IMR-90 (cell line): ENCODE results near the gene NEURL1. TPM values are rescaled to one million over a fixed set of nuclear protein-coding genes. Genes with fewer than 3 reads are reported as not detected.

Experiments used
- ATAC-seq: fragments of 200-7000 bp; cut with Tn5 transposase; 2 replicates; pipeline ENCODE4 v1.9.1; 2020; ENCODE audit warnings: low read depth, mild to moderate bottlenecking, moderate library complexity
- BruUV-seq: library from RNA; stranded (reverse); fragments of 400-500 nt; replicated peaks from 2 replicates; lab custom pipeline; 2021; lab: Mats Ljungman, UMichigan
- CTCF ChIA-PET: fragments of 300-600 bp; formaldehyde crosslinking; extraction: SDS; loops from one replicate; lab custom pipeline; 2021; ENCODE audit warnings: antibody characterized with exemption; lab: Yijun Ruan, JAX
- POLR2A ChIA-PET: fragments of 300-600 bp; sonication (Branson Sonifier 250); formaldehyde crosslinking; loops from one replicate; lab custom pipeline; 2022; ENCODE audit warnings: antibody characterized with exemption; ENCODE audit not compliant: unreplicated experiment; lab: Charles Lee
- DNase-seq: peaks from one replicate; pipeline ENCODE4 v3.0.0; 2013
- H2AFZ ChIP-seq: replicated peaks from 2 replicates; pipeline ENCODE3; 2013; ENCODE audit warnings: low read length, mild to moderate bottlenecking; ENCODE audit not compliant: poor library complexity
- H2AK5ac ChIP-seq: 2 replicates; pipeline ENCODE4 v1.6.1; 2013; ENCODE audit warnings: low read depth, low read length, inconsistent platforms
- H2AK9ac ChIP-seq: replicated peaks from 2 replicates; pipeline ENCODE3; 2013; ENCODE audit warnings: mild to moderate bottlenecking, low read depth, low read length, moderate library complexity; ENCODE audit not compliant: poor library complexity
- H2BK120ac ChIP-seq: 2 replicates; pipeline ENCODE4 v1.6.1; 2013; ENCODE audit warnings: low read depth, low read length, inconsistent platforms
- H2BK15ac ChIP-seq: 3 replicates; pipeline ENCODE4 v1.6.1; 2013; ENCODE audit warnings: low read depth, low read length, inconsistent platforms
- H2BK20ac ChIP-seq: 2 replicates; pipeline ENCODE4 v1.6.1; 2013; ENCODE audit warnings: low read depth, mild to moderate bottlenecking, inconsistent platforms, low read length, moderate library complexity
- H2BK5ac ChIP-seq: 2 replicates; pipeline ENCODE4 v1.6.1; 2013; ENCODE audit warnings: mild to moderate bottlenecking, low read depth, low read length, inconsistent platforms; ENCODE audit not compliant: poor library complexity, severe bottlenecking
- H3K14ac ChIP-seq: replicated peaks from 2 replicates; pipeline ENCODE4 v1.6.1; 2013; ENCODE audit warnings: low read depth, low read length, inconsistent platforms
- H3K18ac ChIP-seq: 2 replicates; pipeline ENCODE4 v1.6.1; 2013; ENCODE audit warnings: low read depth, low read length, control low read depth
- H3K23ac ChIP-seq: 2 replicates; pipeline ENCODE4 v1.6.1; 2013; ENCODE audit warnings: low read depth, low read length, inconsistent platforms
- H3K27ac ChIP-seq: 2 replicates; pipeline ENCODE4 v1.5.1; 2013; ENCODE audit warnings: mild to moderate bottlenecking, control low read depth, low read length; ENCODE audit not compliant: insufficient read depth
- H3K27me3 ChIP-seq: 2 replicates; pipeline ENCODE4 v1.6.1; 2013; ENCODE audit warnings: low read length; ENCODE audit not compliant: control insufficient read depth, insufficient read depth
- H3K36me3 ChIP-seq: 2 replicates; pipeline ENCODE4 v1.6.1; 2013; ENCODE audit warnings: low read length, mixed read lengths; ENCODE audit not compliant: control insufficient read depth, insufficient read depth
- H3K4ac ChIP-seq: 2 replicates; pipeline ENCODE4 v1.6.1; 2013; ENCODE audit warnings: low read depth, low read length, inconsistent platforms
- H3K4me1 ChIP-seq: 2 replicates; pipeline ENCODE4 v1.6.1; 2013; ENCODE audit warnings: low read length, mixed read lengths; ENCODE audit not compliant: control insufficient read depth, insufficient read depth
- H3K4me2 ChIP-seq: 2 replicates; pipeline ENCODE4 v1.6.1; 2013; ENCODE audit warnings: low read depth, mild to moderate bottlenecking, control low read depth, low read length, moderate library complexity
- H3K4me3 ChIP-seq: 2 replicates; pipeline ENCODE4 v1.5.1; 2013; ENCODE audit warnings: low read depth, mild to moderate bottlenecking, control low read depth, low read length, moderate library complexity; ENCODE audit not compliant: insufficient read depth
- H3K56ac ChIP-seq: 2 replicates; pipeline ENCODE4 v1.6.1; 2013; ENCODE audit warnings: low read length, inconsistent platforms; ENCODE audit not compliant: insufficient read depth; ENCODE audit errors: extremely low read depth
- H3K79me1 ChIP-seq, 2 experiments: 2 replicates each; pipeline ENCODE4 v1.6.1; 2013; ENCODE audit warnings: low read length in 2 of 2, inconsistent platforms in 1 of 2, low read depth in 1 of 2
- H3K9ac ChIP-seq: 2 replicates; pipeline ENCODE4 v1.6.1; 2013; ENCODE audit warnings: low read depth, low read length, control low read depth
- H3K9me1 ChIP-seq: 2 replicates; pipeline ENCODE4 v1.6.1; 2013; ENCODE audit warnings: low read length, inconsistent platforms; ENCODE audit not compliant: insufficient read depth
- H3K9me3 ChIP-seq: 2 replicates; pipeline ENCODE4 v1.6.1; 2013; ENCODE audit warnings: low read length; ENCODE audit not compliant: control insufficient read depth, insufficient read depth
- H4K20me1 ChIP-seq: 2 replicates; pipeline ENCODE4 v1.6.1; 2013; ENCODE audit warnings: low read length, inconsistent platforms; ENCODE audit not compliant: insufficient read depth
- H4K5ac ChIP-seq: 2 replicates; pipeline ENCODE4 v1.6.1; 2013; ENCODE audit warnings: mild to moderate bottlenecking, low read depth, low read length, control low read depth
- H4K8ac ChIP-seq, 2 experiments: 2 replicates each; pipeline ENCODE4 v1.6.1; 2013; ENCODE audit warnings: low read depth in 2 of 2, low read length in 2 of 2, control low read depth in 1 of 2, inconsistent platforms in 1 of 2
- H4K91ac ChIP-seq: 2 replicates; pipeline ENCODE4 v1.6.1; 2013; ENCODE audit warnings: low read depth, low read length, inconsistent platforms; ENCODE audit not compliant: insufficient read depth
- BHLHE40 ChIP-seq: fragments of 150-350 bp; IDR thresholded peaks from 2 replicates; pipeline ENCODE4 v1.6.1; 2016; ENCODE audit warnings: mild to moderate bottlenecking, low read depth, low read length
- CEBPB ChIP-seq: IDR thresholded peaks from 2 replicates; pipeline ENCODE4 v1.6.1; 2012; ENCODE audit warnings: low read depth, low read length, improper control_type of control experiment
- CHD1 ChIP-seq: IDR thresholded peaks from 2 replicates; pipeline ENCODE4 v1.6.1; 2012; ENCODE audit warnings: low read depth, low read length, improper control_type of control experiment
- CTCF ChIP-seq: conservative IDR thresholded peaks from 2 replicates; pipeline ENCODE4 v1.5.1; 2012; ENCODE audit warnings: mild to moderate bottlenecking, low read depth, low read length, improper control_type of control experiment
- ELK1 ChIP-seq: fragments of 150-350 bp; IDR thresholded peaks from 2 replicates; pipeline ENCODE4 v1.6.1; 2016; ENCODE audit warnings: low read depth, mild to moderate bottlenecking, low read length, moderate library complexity, borderline replicate concordance
- FOS ChIP-seq: fragments of 150-350 bp; IDR thresholded peaks from 2 replicates; pipeline ENCODE4 v1.6.1; 2016; ENCODE audit warnings: low read depth, low read length
- MAFK ChIP-seq: IDR thresholded peaks from 2 replicates; pipeline ENCODE4 v1.6.1; 2012; ENCODE audit warnings: low read depth, low read length, improper control_type of control experiment
- MAZ ChIP-seq: IDR thresholded peaks from 2 replicates; pipeline ENCODE4 v1.6.1; 2012; ENCODE audit warnings: low read depth, mild to moderate bottlenecking, low read length, improper control_type of control experiment, moderate library complexity, borderline replicate concordance
- MXI1 ChIP-seq: IDR thresholded peaks from 2 replicates; pipeline ENCODE4 v1.6.1; 2012; ENCODE audit warnings: low read depth, mild to moderate bottlenecking, low read length, moderate library complexity, borderline replicate concordance
- NFE2L2 ChIP-seq: fragments of 150-350 bp; IDR thresholded peaks from 2 replicates; pipeline ENCODE4 v1.6.1; 2016; ENCODE audit warnings: low read depth, mild to moderate bottlenecking, low read length
- POLR2A ChIP-seq: IDR thresholded peaks from 2 replicates; pipeline ENCODE4 v1.6.1; 2012; ENCODE audit warnings: mild to moderate bottlenecking, low read depth, low read length
- RAD21 ChIP-seq: IDR thresholded peaks from 2 replicates; pipeline ENCODE4 v1.6.1; 2012; ENCODE audit warnings: low read length, improper control_type of control experiment
- RCOR1 ChIP-seq: IDR thresholded peaks from 2 replicates; pipeline ENCODE4 v1.6.1; 2012; ENCODE audit warnings: mild to moderate bottlenecking, low read length, improper control_type of control experiment; ENCODE audit not compliant: insufficient replicate concordance
- RFX5 ChIP-seq: IDR thresholded peaks from 2 replicates; pipeline ENCODE4 v1.8.0; 2012; ENCODE audit warnings: low read depth, mild to moderate bottlenecking, low read length, moderate library complexity
- SMC3 ChIP-seq: fragments of 150-350 bp; IDR thresholded peaks from 2 replicates; pipeline ENCODE4 v1.6.1; 2016; ENCODE audit warnings: low read depth, mild to moderate bottlenecking, antibody characterized with exemption, low read length, moderate library complexity
- WGBS, 2 experiments: methylation state at CpG; one replicate each; pipeline versions ENCODE4 v1.1.5 to v1.1.7; 2013; ENCODE audit warnings: missing lambda C conversion rate in 2 of 2; ENCODE audit not compliant: insufficient read length in 1 of 2; ENCODE audit errors: extremely low coverage in 2 of 2; 5-methylcytosine and 5-hydroxymethylcytosine counted together
- dilution Hi-C: fragments of 300-500 bp; cut with HindIII; formaldehyde crosslinking; loops from one replicate; pipeline ENCODE4 v1.14.3; 2018; ENCODE audit warnings: low sequenced_read_pairs; ENCODE audit not compliant: unreplicated experiment
- in situ Hi-C: fragments of 300-500 bp; cut with MboI; formaldehyde crosslinking; loops from 3 replicates; pipeline ENCODE4 v1.14.3; 2019; ENCODE audit warnings: low sequenced_read_pairs, inconsistent platforms, mixed read lengths
- intact Hi-C: fragments of 100-400 bp; cut with micrococcal nuclease; formaldehyde crosslinking; loops from 2 replicates; pipeline ENCODE4 v1.10.0; 2022
- polyA plus RNA-seq, 3 experiments: library from polyadenylated mRNA; depleted of rRNA; stranded (reverse); fragments of >200 nt; gene quantifications; 2 replicates each; pipeline ENCODE4 v1.2.3, GENCODE V29; 2012; ENCODE audit warnings: low replicate concordance in 1 of 3
- total RNA-seq: library from RNA; depleted of rRNA; stranded (reverse); fragments of >200 nt; gene quantifications from 2 replicates; pipeline ENCODE4 v1.2.3, GENCODE V29; 2012

NEURL1 gene
- total and polyA plus RNA-seq, 2 of the 4 experiments (the other 2 are of a cell fraction), result 0.36 to 0.82 TPM

DNA sequence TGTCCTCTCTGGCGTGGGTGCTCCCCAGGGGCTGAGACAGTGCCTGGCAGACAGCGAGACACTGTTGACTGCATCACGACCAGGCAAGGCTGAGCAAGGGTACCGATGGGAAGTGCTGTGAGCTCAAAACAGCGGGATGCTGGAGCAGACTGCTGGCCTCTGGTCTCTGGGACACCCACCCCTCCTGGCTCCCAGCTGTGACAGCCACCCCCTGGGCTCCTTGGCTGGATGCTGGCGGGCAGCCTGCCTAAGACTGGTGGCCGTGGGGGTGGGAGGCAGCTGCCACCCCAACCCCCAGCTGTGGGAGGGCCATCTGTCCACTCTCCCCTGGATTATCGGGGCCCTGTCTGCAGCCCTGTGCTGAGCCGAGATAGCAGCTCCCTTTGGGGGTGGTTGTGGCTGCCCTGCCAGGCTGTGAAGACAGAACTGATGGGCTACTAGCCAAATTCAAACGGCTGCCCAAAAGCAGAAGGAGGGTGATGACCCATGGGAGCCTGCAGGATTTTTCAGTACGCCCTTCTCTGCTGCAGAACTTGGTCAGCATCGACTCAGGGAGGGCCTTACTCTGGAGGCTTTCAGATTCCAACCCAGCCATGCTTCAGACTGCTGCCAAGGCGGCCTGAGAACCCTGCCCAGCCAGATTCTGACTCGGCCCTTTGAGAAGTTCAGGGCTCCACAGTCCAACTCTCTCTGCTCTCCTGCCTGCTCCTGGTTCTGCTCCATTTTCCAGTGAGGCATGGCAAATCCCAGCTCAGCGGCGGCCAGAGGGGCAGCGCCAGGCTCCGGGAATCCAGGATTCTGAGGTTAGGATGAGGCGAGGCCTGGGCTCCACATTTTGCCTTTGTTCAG lies 125.3 kb downstream of the NEURL1 start:
- POLR2A ChIA-PET, result interaction anchor here (0.6 kb wide), 1 partner anchor 276 kb away, joined by 3 read pairs; no protein-coding TSS in a partner anchor
- no peak for TF ChIP-seq RCOR1
- no peak for TF ChIP-seq MXI1
- TF ChIP-seq POLR2A, result no peak
- TF ChIP-seq CTCF, result no peak
- no peak for TF ChIP-seq RAD21
- TF ChIP-seq RFX5, result no peak
- no peak for TF ChIP-seq CHD1
- no peak for TF ChIP-seq CEBPB
- TF ChIP-seq BHLHE40, result no peak
- no peak for TF ChIP-seq NFE2L2
- TF ChIP-seq MAZ, result no peak
- no peak for TF ChIP-seq MAFK
- no peak for TF ChIP-seq FOS
- no peak for TF ChIP-seq ELK1
- no peak for TF ChIP-seq SMC3

More for the DNA sequence above, 125.3 kb downstream of the NEURL1 start:
- H2AK5ac ChIP-seq, result 0 out of 2 replicates have a peak overlapping the region, but pooled peaks have one; percentile 24
- peaks cover 16% of the 10 kb centered on the region for H3K4me1 ChIP-seq
- intact Hi-C loops (loop anchor here (5.0 kb wide), 1 partner anchor 59 kb away; no protein-coding TSS in a partner anchor), dilution Hi-C loops (loop anchor here (10.0 kb wide), 1 partner anchor 56 kb away; no protein-coding TSS in a partner anchor), in situ Hi-C loops (no loop called here)
- H3K14ac ChIP-seq, result no peak overlapping the region
- no peak overlapping the region for H3K27ac ChIP-seq
- H2BK20ac ChIP-seq, result no peak overlapping the region
- no peak overlapping the region for H3K23ac ChIP-seq
- no peak overlapping the region for H2AK9ac ChIP-seq
- no peak overlapping the region for H3K4ac ChIP-seq
- WGBS, 2 experiments, result 69% methylated on average over 10 of the region's 19 CpGs; no CpG with 5 or more reads in 1 of the 2 experiments
- no peak overlapping the region for H2BK15ac ChIP-seq
- no peak overlapping the region for H3K4me3 ChIP-seq
- DNase-seq (no peak), ATAC-seq (no peak; the same call in 1 of the 2 replicates)
- no peak overlapping the region for H2AFZ ChIP-seq
- H2BK120ac ChIP-seq, result no peak overlapping the region
- H3K79me1 ChIP-seq, result peaks cover 2 to 41% of the 10 kb centered on the region in 2 experiments; a peak in 3 of 4 replicates
- H2BK5ac ChIP-seq, result no peak overlapping the region
- peaks cover 66% of the 10 kb centered on the region for H3K36me3 ChIP-seq
- H3K9ac ChIP-seq, result no peak overlapping the region
- H3K18ac ChIP-seq, result no peak overlapping the region
- H4K20me1 ChIP-seq, result no peaks in the 10 kb centered on the region
- H3K56ac ChIP-seq, result no peak overlapping the region
- no peak overlapping the region for H4K91ac ChIP-seq
- no peak overlapping the region for H3K4me2 ChIP-seq
- H3K27me3 ChIP-seq, result no peaks in the 10 kb centered on the region
- no peaks in the 10 kb centered on the region for H3K9me3 ChIP-seq
- no TSS peak for BruUV-seq
- CTCF ChIA-PET, result no interaction called here
- peaks cover 21% of the 10 kb centered on the region for H3K9me1 ChIP-seq
- no peak overlapping the region for H4K8ac ChIP-seq
- H4K5ac ChIP-seq, result no peak overlapping the region
